Dedifferentiated amniotic fluid mesenchymal stem cell (primary cell): ENCODE measurements around the gene NRP1.
"Not testable (repeated sequence)": the region's sequence is repeated elsewhere in the genome, so short reads cannot be mapped to it uniquely, and the experiment has no call there.

Experiments used
- DNase-seq: peaks from one replicate; pipeline ENCODE4 v3.0.0-alpha.2; 2016; ENCODE audit errors: extremely low spot score

Gene NRP1

GRCh38 chr10:33150889-33151288, 183.6 kb downstream of the NRP1 start:
- DNase-seq, result no peak

- DNase-seq, result no peak
Observed at GRCh38 chr10:33150146-33150545, 184.3 kb downstream of the NRP1 start.

- DNase-seq, result no peak
Observed at GRCh38 chr10:33147013-33147310, 187.5 kb downstream of the NRP1 start.

GRCh38 chr10:33146189-33147012, 188.1 kb downstream of the NRP1 start:
- DNase-seq, result no peak

- no peak for DNase-seq
Observed at GRCh38 chr10:33145451-33146188, 188.8 kb downstream of the NRP1 start.

- no peak for DNase-seq
Observed at GRCh38 chr10:33143160-33143728, 191.2 kb downstream of the NRP1 start.

- no peak for DNase-seq
Observed at GRCh38 chr10:33142295-33142694, 192.2 kb downstream of the NRP1 start.

GRCh38 chr10:33141251-33141650, 193.2 kb downstream of the NRP1 start:
- DNase-seq, result no peak

GRCh38 chr10:33139181-33139646, 195.3 kb downstream of the NRP1 start:
- DNase-seq, result no peak

- DNase-seq, result not testable (repeated sequence)
Observed at GRCh38 chr10:33138686-33139085, 195.8 kb downstream of the NRP1 start.

- DNase-seq, result no peak
Observed at GRCh38 chr10:33137356-33138005, 197.0 kb downstream of the NRP1 start.

- no peak for DNase-seq
Observed at GRCh38 chr10:33136781-33137180, 197.7 kb downstream of the NRP1 start.

- no peak for DNase-seq
Observed at GRCh38 chr10:33136271-33136670, 198.2 kb downstream of the NRP1 start.

GRCh38 chr10:33134011-33134751, 200.3 kb downstream of the NRP1 start:
- DNase-seq, result no peak

- no peak for DNase-seq
Observed at GRCh38 chr10:33133557-33133956, 200.9 kb downstream of the NRP1 start.

GRCh38 chr10:33132626-33133025, 201.8 kb downstream of the NRP1 start:
- DNase-seq, result no peak

GRCh38 chr10:33129996-33130386, 204.5 kb downstream of the NRP1 start:
- no peak for DNase-seq

GRCh38 chr10:33129141-33129995, 205.1 kb downstream of the NRP1 start:
- peak; percentile 58 for DNase-seq

- DNase-seq, result no peak
Observed at GRCh38 chr10:33127622-33128021, 206.8 kb downstream of the NRP1 start.
